Nucleus accumbens (tissue), 56 donors: ENCODE data around the gene FAM83G.
A peak's percentile ranks its signal among the peaks of the same experiment; 100 is the strongest.

Experiments
- DNase-seq, 56 donors: peaks; one replicate each; lab custom pipeline; 2025; lab: John Stamatoyannopoulos, UW

The FAM83G gene

GRCh38 chr17:19012171-19013080 is 7.9 kb upstream of the FAM83G start:
- DNase-seq: no peak

GRCh38 chr17:19011581-19011980 is 7.0 kb upstream of the FAM83G start:
- DNase-seq: no peak

- no peak for DNase-seq
These were observed 6.4 kb upstream of the FAM83G start for GRCh38 chr17:19010729-19011505.

DNA sequence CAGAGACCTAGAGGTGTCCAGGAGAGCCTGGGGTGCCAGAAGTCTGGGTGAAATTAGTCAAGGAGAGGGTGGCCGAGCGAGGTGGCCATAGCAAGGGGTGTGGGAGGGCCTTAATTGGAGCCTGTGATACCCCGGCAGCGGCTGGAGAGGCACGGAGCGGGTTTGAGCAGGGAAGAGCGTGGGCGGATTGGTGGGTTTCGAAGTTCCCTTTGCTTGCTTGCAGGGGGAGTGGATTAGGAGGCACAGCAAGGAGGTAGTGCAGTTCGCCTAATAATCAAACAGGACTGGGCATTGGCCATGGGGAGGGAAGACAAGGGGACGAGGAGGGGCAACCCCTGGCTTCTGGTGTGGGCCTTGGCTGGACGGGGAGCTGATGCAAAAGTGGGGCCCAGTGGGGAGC is 5.4 kb upstream of the FAM83G start:
- DNase-seq: no peak

- no peak for DNase-seq
These were observed 2.1 kb upstream of the FAM83G start for GRCh38 chr17:19006698-19007097.

DNA sequence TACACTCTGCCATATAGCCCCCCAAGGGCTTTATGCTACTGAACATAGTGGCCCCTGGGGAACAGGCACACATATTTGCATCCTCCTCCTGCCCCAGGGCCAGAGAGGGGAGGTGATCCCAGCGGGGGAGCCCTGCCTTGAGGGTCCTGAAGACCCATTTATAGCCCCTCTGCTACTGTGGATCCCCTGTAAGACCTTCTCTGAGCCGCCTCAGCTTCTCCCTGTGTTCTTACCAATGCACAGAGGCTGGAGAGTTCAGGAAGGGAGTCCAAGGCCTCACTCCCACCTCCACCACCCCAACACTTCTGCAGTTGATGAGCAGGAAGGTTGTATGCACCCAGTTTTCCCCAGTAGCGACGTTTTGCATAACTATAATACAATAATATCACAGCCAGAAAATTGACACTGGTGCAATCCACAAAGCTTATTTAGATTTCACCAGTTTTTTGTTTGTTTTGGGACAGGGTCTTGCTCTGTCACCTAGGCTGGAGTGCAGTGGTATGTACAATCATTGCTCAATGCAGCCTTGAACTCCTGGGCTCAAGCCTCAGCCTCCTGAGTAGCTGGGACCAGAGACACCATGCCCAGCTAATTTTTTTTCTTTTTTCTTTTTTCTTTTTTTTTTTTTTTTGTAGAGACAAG is 1.3 kb upstream of the FAM83G start:
- DNase-seq: no peak

GRCh38 chr17:19005137-19005773 is 691 bp upstream of the FAM83G start:
- no peak for DNase-seq

DNA sequence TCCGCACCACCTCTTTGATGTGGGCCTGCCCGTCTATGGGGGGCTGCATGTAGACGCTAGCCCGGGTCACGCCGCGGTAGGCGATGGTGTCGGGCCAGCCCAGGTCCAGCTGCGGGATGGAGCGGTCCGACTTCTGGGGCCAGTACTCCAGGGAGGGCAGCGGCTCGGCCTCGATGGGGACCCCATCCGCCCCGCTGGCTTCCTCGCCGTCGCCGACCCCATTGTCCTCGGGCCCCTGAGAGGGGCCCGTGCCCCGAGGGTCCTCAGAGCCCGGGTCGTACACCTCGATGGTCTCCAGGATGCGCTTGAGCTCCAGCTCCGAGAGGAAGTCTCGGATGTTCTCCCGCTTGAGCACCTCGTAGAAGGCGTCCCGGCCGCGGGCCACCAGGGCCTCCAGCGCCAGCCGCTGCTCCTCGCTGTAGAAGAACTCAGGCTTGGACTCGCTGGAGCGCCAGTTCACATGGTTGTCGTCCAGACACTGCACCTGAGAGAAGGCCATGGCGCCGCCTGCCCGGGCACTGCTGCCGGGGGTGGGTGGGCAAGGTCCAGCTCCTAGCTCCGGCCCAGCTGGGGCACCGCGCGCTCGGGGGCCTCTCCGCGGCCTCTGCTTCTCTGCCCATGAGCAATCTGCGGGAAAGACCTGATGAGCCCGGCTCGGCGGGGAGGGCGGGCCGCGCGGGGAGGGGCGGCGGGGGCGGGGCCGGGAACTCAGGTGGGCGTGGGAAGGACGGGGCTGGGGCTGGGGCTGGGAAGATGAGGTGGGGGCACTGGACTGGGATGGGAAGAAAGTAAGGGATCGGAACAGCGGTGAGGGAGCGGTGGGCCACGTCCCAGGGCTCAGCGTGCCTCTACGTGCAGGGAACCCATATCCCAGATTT is 782 bp downstream of the FAM83G start:
- DNase-seq: peak in 1 of 56 donors; percentile 37

- DNase-seq: no peak
These were observed 1.6 kb downstream of the FAM83G start for GRCh38 chr17:19002805-19003542.

DNA sequence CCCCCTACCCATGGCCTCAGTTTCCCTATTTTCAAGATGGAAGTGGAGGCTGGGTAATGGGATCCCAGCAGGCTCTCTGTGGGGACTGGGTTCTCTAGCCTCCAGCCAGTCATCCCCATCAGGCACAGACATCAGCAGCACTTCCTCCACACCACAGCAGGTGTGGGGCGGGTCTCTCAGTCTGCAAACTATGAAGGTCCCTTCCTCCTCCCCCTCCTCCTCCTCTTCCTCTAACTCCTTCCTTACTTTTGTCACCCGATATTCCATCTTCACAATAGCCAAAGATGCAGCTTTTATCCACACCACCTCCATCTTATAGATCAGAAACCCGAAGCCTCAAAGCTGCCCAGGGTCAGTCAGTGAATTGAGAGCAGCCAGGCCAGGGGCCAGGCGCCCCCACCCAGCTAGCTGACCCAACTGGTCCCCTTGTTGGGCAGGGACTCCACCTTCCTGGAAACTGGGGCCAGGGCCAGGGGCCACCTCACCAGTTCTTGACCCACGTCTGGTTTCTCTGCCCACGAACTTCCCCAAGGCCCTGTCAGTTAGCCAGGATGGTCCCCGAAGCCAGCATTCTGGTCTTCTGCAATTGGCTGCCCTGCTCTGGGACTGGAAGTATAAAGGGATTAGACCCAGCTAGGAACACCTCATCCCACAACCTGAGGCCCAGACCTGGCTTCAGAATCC is 2.5 kb downstream of the FAM83G start:
- no peak for DNase-seq

DNA sequence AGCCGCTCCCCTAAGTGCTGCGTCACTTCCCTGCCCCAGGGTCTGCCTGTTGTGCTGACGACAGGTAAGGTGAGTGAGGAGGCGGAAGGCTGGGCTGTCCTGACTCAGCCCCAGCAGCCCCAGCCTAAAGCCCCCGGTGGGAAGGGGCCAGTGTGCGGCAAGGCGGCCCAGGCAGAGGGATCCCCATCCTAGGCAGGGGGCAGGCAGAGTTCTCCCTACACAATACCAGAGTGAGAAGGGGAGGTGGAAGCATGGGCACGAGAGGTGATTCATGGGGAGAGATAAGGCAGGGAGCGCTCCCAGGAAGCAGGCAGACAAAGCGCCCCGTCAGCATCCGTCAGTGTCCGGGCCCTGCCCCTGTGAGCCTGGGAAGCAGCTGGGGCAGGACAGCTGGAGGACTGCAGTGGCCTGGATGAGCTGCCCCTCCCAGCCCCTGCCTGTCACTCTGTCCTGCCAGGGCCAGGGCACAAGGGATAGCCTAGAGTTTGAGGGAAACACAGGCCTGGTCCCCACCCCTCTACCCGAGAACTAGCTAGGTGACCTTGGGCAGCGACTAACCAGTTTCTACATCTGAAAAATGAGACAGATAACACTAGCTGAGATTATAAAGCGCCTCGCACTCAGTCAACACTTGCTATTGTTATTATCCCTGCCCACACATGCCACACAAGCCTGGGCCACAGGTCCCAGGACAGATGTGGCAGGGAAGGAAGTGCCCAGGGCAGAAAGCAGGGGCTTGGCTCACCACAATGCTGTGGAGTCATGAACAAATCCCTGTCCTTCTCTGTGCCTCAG is 3.8 kb downstream of the FAM83G start:
- no peak for DNase-seq

- no peak for DNase-seq
These were observed 4.7 kb downstream of the FAM83G start for GRCh38 chr17:18999911-19000310.

GRCh38 chr17:18999394-18999793 is 5.2 kb downstream of the FAM83G start:
- no peak for DNase-seq

GRCh38 chr17:18997650-18998196 is 6.8 kb downstream of the FAM83G start:
- DNase-seq: no peak

DNA sequence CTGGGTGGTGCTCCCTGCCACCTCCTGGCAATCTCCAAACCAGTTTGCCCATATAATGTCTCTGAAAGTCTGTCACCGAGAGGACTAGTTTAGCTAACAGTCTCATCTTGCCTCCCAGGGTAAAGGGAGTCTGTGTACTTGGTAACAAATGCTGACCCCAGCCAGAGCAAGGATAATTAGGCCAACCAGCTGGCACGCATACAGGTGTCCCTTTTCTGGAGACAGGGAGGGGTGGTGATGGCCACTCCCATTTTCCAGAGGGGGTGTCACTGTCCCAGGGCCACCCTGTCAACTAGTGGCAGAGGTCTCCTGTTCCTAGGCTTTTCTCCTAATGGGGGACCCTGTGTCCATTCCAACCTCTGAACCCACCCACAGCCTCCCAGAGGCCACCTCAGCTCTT is 8.1 kb downstream of the FAM83G start:
- no peak for DNase-seq

DNA sequence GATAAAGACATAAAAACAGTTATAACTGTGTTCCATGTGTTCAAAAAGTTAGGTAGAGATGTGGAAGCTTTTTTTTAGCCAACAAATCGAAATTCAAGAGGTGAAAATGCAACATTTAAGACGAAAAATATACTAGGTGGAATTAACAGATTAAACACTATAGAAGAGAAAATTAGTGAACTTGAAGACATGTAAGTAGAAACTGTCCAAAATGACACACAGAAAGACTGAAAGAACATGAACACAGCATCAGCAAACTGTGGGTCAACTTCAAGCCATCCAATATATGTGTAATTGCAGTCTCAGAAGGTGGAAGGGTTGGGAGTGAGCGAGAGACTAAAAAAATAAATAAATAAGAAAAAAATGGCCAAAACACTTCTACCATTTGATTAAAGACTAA is 9.3 kb downstream of the FAM83G start:
- DNase-seq: no peak

GRCh38 chr17:18994631-18995030 is 9.9 kb downstream of the FAM83G start:
- no peak for DNase-seq
